HUES64 (cell line): ENCODE measurements around the gene KISS1R.
"Not testable (repeated sequence)": the region's sequence is repeated elsewhere in the genome, so short reads cannot be mapped to it uniquely, and the experiment has no call there.

Source experiments
- H3K27ac ChIP-seq: 2 replicates; pipeline ENCODE4 v1.7.0; 2013; ENCODE audit warnings: low read depth, low read length, inconsistent platforms
- H3K27me3 ChIP-seq: 2 replicates; pipeline ENCODE4 v1.6.1; 2013; ENCODE audit warnings: mild to moderate bottlenecking, low read length; ENCODE audit not compliant: insufficient read depth
- H3K36me3 ChIP-seq: 2 replicates; pipeline ENCODE4 v1.6.1; 2013; ENCODE audit warnings: mild to moderate bottlenecking, low read length; ENCODE audit not compliant: insufficient read depth
- H3K4me1 ChIP-seq: 2 replicates; pipeline ENCODE4 v1.6.1; 2013; ENCODE audit warnings: mild to moderate bottlenecking, low read length, moderate library complexity; ENCODE audit not compliant: insufficient read depth
- H3K4me3 ChIP-seq: 2 replicates; pipeline ENCODE4 v1.5.1; 2013; ENCODE audit warnings: mild to moderate bottlenecking, low read length, moderate library complexity
- H3K9ac ChIP-seq: 2 replicates; pipeline ENCODE4 v1.6.1; 2013; ENCODE audit warnings: mild to moderate bottlenecking, low read depth, low read length
- H3K9me3 ChIP-seq: 2 replicates; pipeline ENCODE4 v1.6.1; 2013; ENCODE audit warnings: low read depth, low read length; ENCODE audit not compliant: insufficient read depth
- WGBS: fragments of 150-250, 120-280 bp; methylation state at CpG from one replicate; pipeline ENCODE4 v1.1.7; 2013; ENCODE audit warnings: missing lambda C conversion rate; 5-methylcytosine and 5-hydroxymethylcytosine counted together

Gene KISS1R

GRCh38 chr19:953445-954271 is 36.5 kb downstream of the KISS1R start:
- H3K27me3 ChIP-seq: no peaks in the 10 kb centered on the region
- no peak overlapping the region for H3K4me3 ChIP-seq
- no peaks in the 10 kb centered on the region for H3K36me3 ChIP-seq
- peak overlapping the region; percentile 80 for H3K27ac ChIP-seq
- WGBS: 51% methylated on average over 28 of the region's 33 CpGs
- no peak overlapping the region for H3K9ac ChIP-seq
- no peaks in the 10 kb centered on the region for H3K9me3 ChIP-seq
- peaks cover 21% of the 10 kb centered on the region; the same call in 1 of the 2 replicates for H3K4me1 ChIP-seq

GRCh38 chr19:954272-954671 is 37.1 kb downstream of the KISS1R start:
- Histone ChIP-seq H3K4me1 (peaks cover 21% of the 10 kb centered on the region; the same call in 1 of the 2 replicates), H3K4me3 (no peak overlapping the region), H3K27ac (no peak overlapping the region; the same call in 1 of the 2 replicates), H3K9ac (no peak overlapping the region), H3K36me3 (peaks cover 4% of the 10 kb centered on the region; the same call in 1 of the 2 replicates), H3K9me3 (no peaks in the 10 kb centered on the region), H3K27me3 (no peaks in the 10 kb centered on the region)
- 73% methylated on average over 12 of the region's 14 CpGs for WGBS

GRCh38 chr19:954672-955494 is 37.8 kb downstream of the KISS1R start:
- Histone ChIP-seq H3K27me3 (no peaks in the 10 kb centered on the region), H3K9me3 (no peaks in the 10 kb centered on the region), H3K9ac (no peak overlapping the region), H3K27ac (no peak overlapping the region; the same call in 1 of the 2 replicates), H3K4me1 (peaks cover 21% of the 10 kb centered on the region; the same call in 1 of the 2 replicates), H3K36me3 (peaks cover 4% of the 10 kb centered on the region; the same call in 1 of the 2 replicates), H3K4me3 (no peak overlapping the region)
- 80% methylated on average over 43 of the region's 43 CpGs for whole genome bisulfite sequencing

- Histone ChIP-seq H3K27ac (peak overlapping the region; percentile 66), H3K4me1 (peaks cover 21% of the 10 kb centered on the region; the same call in 1 of the 2 replicates), H3K27me3 (no peaks in the 10 kb centered on the region), H3K36me3 (peaks cover 10% of the 10 kb centered on the region; the same call in 1 of the 2 replicates), H3K9me3 (no peaks in the 10 kb centered on the region), H3K9ac (peak overlapping the region; percentile 63), H3K4me3 (no peak overlapping the region)
- WGBS: 79% methylated on average over 55 of the region's 55 CpGs
Observed at GRCh38 chr19:955803-956765, 39.0 kb downstream of the KISS1R start.

GRCh38 chr19:956766-957440 is 39.8 kb downstream of the KISS1R start:
- H3K4me3 ChIP-seq: no peak overlapping the region
- H3K9ac ChIP-seq: peak overlapping the region; percentile 63
- H3K4me1 ChIP-seq: peaks cover 21% of the 10 kb centered on the region; the same call in 1 of the 2 replicates
- no peaks in the 10 kb centered on the region for H3K9me3 ChIP-seq
- H3K27me3 ChIP-seq: no peaks in the 10 kb centered on the region
- 44% methylated on average over 27 of the region's 27 CpGs for WGBS
- H3K27ac ChIP-seq: peak overlapping the region; percentile 66
- peaks cover 16% of the 10 kb centered on the region; the same call in 1 of the 2 replicates for H3K36me3 ChIP-seq

- H3K9me3 ChIP-seq, H3K4me3 ChIP-seq, H3K27me3 ChIP-seq, H3K9ac ChIP-seq: not testable (repeated sequence)
- peaks cover 17% of the 10 kb centered on the region; the same call in 1 of the 2 replicates for H3K4me1 ChIP-seq
- H3K36me3 ChIP-seq: peaks cover 16% of the 10 kb centered on the region; the same call in 1 of the 2 replicates
- peak overlapping the region; percentile 66 for H3K27ac ChIP-seq
- 91% methylated on average over 9 of the region's 9 CpGs for WGBS
Observed at GRCh38 chr19:957578-957977, 40.4 kb downstream of the KISS1R start.

- peaks cover 22% of the 10 kb centered on the region; the same call in 1 of the 2 replicates for H3K36me3 ChIP-seq
- H3K4me3 ChIP-seq: no peak overlapping the region
- no peak overlapping the region for H3K9ac ChIP-seq
- H3K4me1 ChIP-seq: peaks cover 11% of the 10 kb centered on the region; the same call in 1 of the 2 replicates
- WGBS: 94% methylated on average over 36 of the region's 36 CpGs
- no peaks in the 10 kb centered on the region for H3K27me3 ChIP-seq
- no peaks in the 10 kb centered on the region for H3K9me3 ChIP-seq
- H3K27ac ChIP-seq: peak overlapping the region; percentile 43
Observed at GRCh38 chr19:958967-959855, 42.1 kb downstream of the KISS1R start.

GRCh38 chr19:960020-960419 is 42.9 kb downstream of the KISS1R start:
- Histone ChIP-seq H3K36me3 (peaks cover 30% of the 10 kb centered on the region), H3K4me3 (no peak overlapping the region)
- 64% methylated on average over 12 of the region's 12 CpGs for WGBS

GRCh38 chr19:960601-960938 is 43.4 kb downstream of the KISS1R start:
- H3K4me3 ChIP-seq: no peak overlapping the region
- peaks cover 36% of the 10 kb centered on the region for H3K36me3 ChIP-seq
- H3K4me1 ChIP-seq: peaks cover 8% of the 10 kb centered on the region; the same call in 1 of the 2 replicates
- no peaks in the 10 kb centered on the region for H3K9me3 ChIP-seq
- no peaks in the 10 kb centered on the region for H3K27me3 ChIP-seq
- 89% methylated on average over 8 of the region's 8 CpGs for WGBS
- no peak overlapping the region for H3K9ac ChIP-seq
- H3K27ac ChIP-seq: no peak overlapping the region

More at GRCh38 chr19:960020-960419, 42.9 kb downstream of the KISS1R start:
- peak overlapping the region; percentile 43 for H3K27ac ChIP-seq
- H3K4me1 ChIP-seq: peaks cover 8% of the 10 kb centered on the region; the same call in 1 of the 2 replicates
- H3K27me3 ChIP-seq: no peaks in the 10 kb centered on the region
- no peaks in the 10 kb centered on the region for H3K9me3 ChIP-seq
- H3K9ac ChIP-seq: no peak overlapping the region
